A673 (cell line): ENCODE measurements around the gene OR2T10. TPM values are rescaled to one million over a fixed set of nuclear protein-coding genes. Genes with fewer than 3 reads are reported as not detected.
A peak's percentile ranks its signal among the peaks of the same experiment; 100 is the strongest.
"Not testable (repeated sequence)": the region's sequence is repeated elsewhere in the genome, so short reads cannot be mapped to it uniquely, and the experiment has no call there.

ENCODE experiments used
- BruUV-seq: library from RNA; stranded (reverse); fragments of 400-500 nt; replicated peaks from 2 replicates; lab custom pipeline; 2021; lab: Mats Ljungman, UMichigan
- CTCF ChIA-PET: fragments of 300-600 bp; sonication (Branson Sonifier 250); formaldehyde crosslinking; loops from one replicate; lab custom pipeline; 2022; ENCODE audit warnings: antibody characterized with exemption; lab: Charles Lee
- POLR2A ChIA-PET: fragments of 300-600 bp; sonication (Branson Sonifier 250); formaldehyde crosslinking; loops from one replicate; lab custom pipeline; 2022; ENCODE audit warnings: antibody characterized with exemption; ENCODE audit not compliant: low non-redundant PET; lab: Charles Lee
- DNase-seq: peaks from one replicate; pipeline ENCODE4 v3.0.0-alpha.2; 2015; ENCODE audit warnings: low spot score
- H3K27ac ChIP-seq: fragments of 200-600 bp; sonication (generic); 2 replicates; pipeline ENCODE4 v1.5.1; 2016; ENCODE audit warnings: mixed run types, low read depth, mild to moderate bottlenecking, mixed read lengths, antibody characterized with exemption, low read length; ENCODE audit not compliant: poor library complexity, severe bottlenecking
- H3K27me3 ChIP-seq: fragments of 200-600 bp; sonication (generic); replicated peaks from 2 replicates; pipeline ENCODE4 v1.6.1; 2017; ENCODE audit warnings: mixed run types, low read depth, mild to moderate bottlenecking, mixed read lengths, antibody characterized with exemption, low read length; ENCODE audit not compliant: insufficient read depth, poor library complexity
- H3K36me3 ChIP-seq: fragments of 200-600 bp; sonication (generic); 2 replicates; pipeline ENCODE4 v1.6.1; 2016; ENCODE audit warnings: mixed run types, mild to moderate bottlenecking, mixed read lengths, antibody characterized with exemption, low read length; ENCODE audit not compliant: insufficient read depth, poor library complexity, severe bottlenecking
- H3K4me1 ChIP-seq: fragments of 200-600 bp; sonication (generic); 2 replicates; pipeline ENCODE4 v1.6.1; 2017; ENCODE audit warnings: mixed run types, mild to moderate bottlenecking, mixed read lengths, antibody characterized with exemption, low read length; ENCODE audit not compliant: insufficient read depth, poor library complexity, severe bottlenecking
- H3K4me3 ChIP-seq: fragments of 200-600 bp; sonication (generic); 2 replicates; pipeline ENCODE4 v1.5.1; 2016; ENCODE audit warnings: low read depth, mixed run types, mild to moderate bottlenecking, mixed read lengths, low read length; ENCODE audit not compliant: poor library complexity, severe bottlenecking
- H3K9me3 ChIP-seq: fragments of 200-600 bp; sonication (generic); 2 replicates; pipeline ENCODE4 v1.6.1; 2016; ENCODE audit warnings: mixed run types, low read depth, mild to moderate bottlenecking, mixed read lengths, antibody characterized with exemption, low read length; ENCODE audit not compliant: poor library complexity, severe bottlenecking
- EZH2 ChIP-seq: fragments of 200-600 bp; sonication (generic); IDR thresholded peaks from 2 replicates; pipeline ENCODE4 v1.6.1; 2017; ENCODE audit warnings: borderline replicate concordance, low read depth, mild to moderate bottlenecking, mixed read lengths, antibody characterized with exemption, low read length; ENCODE audit not compliant: poor library complexity, severe bottlenecking
- intact Hi-C: fragments of 100-400 bp; cut with micrococcal nuclease; formaldehyde crosslinking; loops from one replicate; pipeline ENCODE4 v1.10.0; 2022; ENCODE audit not compliant: unreplicated experiment
- total RNA-seq: library from RNA; stranded (reverse); gene quantifications from 2 replicates; pipeline ENCODE4 v1.2.3, GENCODE V29; 2021
- TF ChIP-seq, protein P1 (sequence below): fragments of 300-800, 200-600 bp; sonication (generic); conservative IDR thresholded peaks from 2 replicates; pipeline ENCODE4 v1.5.1; 2017; ENCODE audit warnings: low read depth, mild to moderate bottlenecking, antibody characterized with exemption, low read length, moderate library complexity, mixed read lengths

OR2T10 gene
- total RNA-seq, 1 experiment from 2014 or later = not detected

DNA sequence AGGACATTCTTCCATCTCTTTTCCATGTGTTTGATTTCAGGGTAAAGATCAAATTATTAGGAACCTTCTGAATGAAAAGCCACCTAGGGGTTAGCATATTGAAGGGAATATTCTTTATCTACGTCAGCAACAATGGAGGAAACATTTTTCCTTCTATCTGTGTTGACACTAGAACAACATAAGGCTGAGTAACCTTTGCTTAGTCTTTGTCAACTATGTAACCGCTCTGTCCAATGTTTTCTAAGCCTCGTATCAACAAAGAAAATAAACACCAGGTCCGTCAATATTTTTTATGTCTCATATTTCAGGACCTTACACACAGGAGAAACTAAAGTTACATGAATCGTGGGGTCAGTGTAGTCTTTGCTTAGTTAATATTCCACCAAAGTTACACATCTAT, 39.1 kb upstream of the OR2T10 start:
- intact Hi-C loops, DNase-seq: not testable (repeated sequence)

DNA sequence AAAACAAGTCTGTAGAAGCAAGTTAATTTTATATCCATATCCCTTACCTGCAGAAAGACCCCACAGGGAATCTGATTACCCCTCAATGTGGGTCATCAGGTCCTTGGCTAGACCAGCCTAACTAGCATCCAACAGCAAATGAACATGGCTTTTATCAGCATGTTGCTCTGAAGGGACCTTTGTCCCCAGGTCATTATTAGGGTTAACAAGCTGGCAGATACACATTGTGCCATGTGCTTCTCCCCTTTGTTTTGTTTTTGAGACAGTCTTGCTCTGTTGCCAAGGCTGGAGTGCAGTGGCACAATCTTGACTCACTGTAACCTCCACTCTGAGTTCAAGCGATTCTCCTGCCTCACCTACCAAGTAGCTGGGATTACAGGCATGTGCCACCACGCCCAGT, 37.5 kb upstream of the OR2T10 start, which contains the start of gene OR2T11:
TSS of gene OR2T11 (minus strand) at position 101 of the 400 bp plus-strand sequence. CDS start 7,963 bp downstream, outside the sequence.
- H3K27ac ChIP-seq, H3K27me3 ChIP-seq, CTCF ChIA-PET, H3K4me3 ChIP-seq, H3K9me3 ChIP-seq, POLR2A ChIA-PET, DNase-seq, BruUV-seq, H3K36me3 ChIP-seq: not testable (repeated sequence)
- H3K4me1 ChIP-seq = peaks cover 18% of the 10 kb centered on the region
- intact Hi-C loops = loop anchor here (5.0 kb wide), 2 partner anchors 152 to 178 kb away; no protein-coding TSS in a partner anchor

More for the DNA sequence above, 39.1 kb upstream of the OR2T10 start:
- H3K9me3 ChIP-seq, H3K27ac ChIP-seq, BruUV-seq, CTCF ChIA-PET, H3K36me3 ChIP-seq, POLR2A ChIA-PET, H3K27me3 ChIP-seq, H3K4me1 ChIP-seq, H3K4me3 ChIP-seq: not testable (repeated sequence)

DNA sequence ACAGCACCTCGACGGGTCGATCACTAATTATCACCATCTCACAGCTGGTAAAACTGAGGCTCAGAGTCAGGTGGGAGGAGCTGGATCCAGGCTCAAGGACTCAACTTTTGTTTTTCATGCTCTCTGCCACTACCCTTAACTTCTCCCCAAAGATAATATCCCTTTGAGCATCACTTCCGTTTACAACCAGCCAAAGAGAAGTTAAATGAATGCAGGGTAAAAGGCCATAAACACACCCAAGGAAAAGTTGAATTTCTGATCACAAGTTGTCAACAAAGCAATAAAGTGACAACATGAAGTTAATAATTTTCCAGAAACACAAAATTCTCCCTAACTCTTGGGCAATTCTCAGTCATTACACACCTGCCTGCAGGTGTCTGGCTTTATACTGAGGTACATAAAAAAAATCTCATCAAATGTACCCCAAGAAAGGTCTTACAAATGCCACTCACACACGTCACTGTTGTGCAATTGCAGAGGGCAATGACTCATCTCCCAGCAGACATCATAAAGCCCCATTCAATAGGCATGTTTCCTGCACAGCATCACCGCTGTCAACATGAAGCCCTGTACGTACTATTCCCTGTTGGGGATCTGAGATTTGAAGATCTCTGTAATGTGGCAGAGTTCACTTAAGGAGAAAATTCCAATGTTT, 34.0 kb upstream of the OR2T10 start:
- Histone ChIP-seq H3K27ac (peak overlapping the region; percentile 77), H3K4me3 (no peak overlapping the region), H3K9me3 (no peaks in the 10 kb centered on the region), H3K36me3 (no peaks in the 10 kb centered on the region), H3K27me3 (no peaks in the 10 kb centered on the region), H3K4me1 (peaks cover 18% of the 10 kb centered on the region)
- intact Hi-C loops = loop anchor here (5.0 kb wide), 2 partner anchors 156 to 174 kb away; no protein-coding TSS in a partner anchor
- DNase-seq = peak; percentile 93
- ChIA-PET CTCF (no interaction called here), POLR2A (no interaction called here)
- TF ChIP-seq, protein P1, sequence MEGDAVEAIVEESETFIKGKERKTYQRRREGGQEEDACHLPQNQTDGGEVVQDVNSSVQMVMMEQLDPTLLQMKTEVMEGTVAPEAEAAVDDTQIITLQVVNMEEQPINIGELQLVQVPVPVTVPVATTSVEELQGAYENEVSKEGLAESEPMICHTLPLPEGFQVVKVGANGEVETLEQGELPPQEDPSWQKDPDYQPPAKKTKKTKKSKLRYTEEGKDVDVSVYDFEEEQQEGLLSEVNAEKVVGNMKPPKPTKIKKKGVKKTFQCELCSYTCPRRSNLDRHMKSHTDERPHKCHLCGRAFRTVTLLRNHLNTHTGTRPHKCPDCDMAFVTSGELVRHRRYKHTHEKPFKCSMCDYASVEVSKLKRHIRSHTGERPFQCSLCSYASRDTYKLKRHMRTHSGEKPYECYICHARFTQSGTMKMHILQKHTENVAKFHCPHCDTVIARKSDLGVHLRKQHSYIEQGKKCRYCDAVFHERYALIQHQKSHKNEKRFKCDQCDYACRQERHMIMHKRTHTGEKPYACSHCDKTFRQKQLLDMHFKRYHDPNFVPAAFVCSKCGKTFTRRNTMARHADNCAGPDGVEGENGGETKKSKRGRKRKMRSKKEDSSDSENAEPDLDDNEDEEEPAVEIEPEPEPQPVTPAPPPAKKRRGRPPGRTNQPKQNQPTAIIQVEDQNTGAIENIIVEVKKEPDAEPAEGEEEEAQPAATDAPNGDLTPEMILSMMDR = no peak
- no peak for TF ChIP-seq EZH2
- BruUV-seq = no TSS peak

DNA sequence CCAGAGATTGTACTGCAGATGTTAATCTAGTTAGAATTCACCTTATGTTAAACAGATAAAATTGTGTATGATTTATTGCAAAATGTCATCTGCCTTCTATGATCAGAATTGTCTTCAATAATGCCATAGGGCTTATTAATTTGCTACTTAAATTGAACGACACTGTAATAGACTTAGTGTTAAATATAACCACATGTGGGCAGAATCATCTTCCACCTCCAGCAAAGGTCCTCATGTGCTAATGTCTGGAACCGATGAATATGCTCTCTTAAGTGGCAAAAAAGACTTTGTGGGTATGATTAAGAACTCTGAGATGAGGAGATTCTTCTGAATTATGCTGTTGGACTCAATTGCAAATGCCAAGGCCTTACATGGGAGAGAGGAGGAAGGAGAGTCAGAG, 33.1 kb upstream of the OR2T10 start:
- no peaks in the 10 kb centered on the region for H3K27me3 ChIP-seq
- no peak for DNase-seq
- ChIA-PET CTCF (no interaction called here), POLR2A (no interaction called here)
- no peak for TF ChIP-seq EZH2
- TF ChIP-seq, protein P1 = no peak
- no peaks in the 10 kb centered on the region for H3K36me3 ChIP-seq
- BruUV-seq = no TSS peak
- H3K9me3 ChIP-seq = no peaks in the 10 kb centered on the region
- intact Hi-C loops = loop anchor here (5.0 kb wide), 2 partner anchors 157 to 173 kb away; no protein-coding TSS in a partner anchor
- H3K4me3 ChIP-seq = no peak overlapping the region
- H3K4me1 ChIP-seq = peaks cover 18% of the 10 kb centered on the region
- H3K27ac ChIP-seq = no peak overlapping the region
